HL-60 (cell line): ENCODE data around the gene GBP1.

Experiments
- DNase-seq, 2 experiments: peaks; one replicate each; pipeline ENCODE4 v3.0.0-alpha.2; 2010 to 2020; ENCODE audit warnings: low read depth in 1 of 2, low spot score in 1 of 2
- H3K27ac ChIP-seq: fragments of 250-450 bp; sonication (Bioruptor Pico); replicated peaks from 2 replicates; pipeline ENCODE4 v1.5.1; 2020; ENCODE audit warnings: mild to moderate bottlenecking, moderate library complexity
- H3K27me3 ChIP-seq: fragments of 250-450 bp; sonication (Bioruptor Pico); 2 replicates; pipeline ENCODE4 v1.5.1; 2021; ENCODE audit warnings: mild to moderate bottlenecking, moderate library complexity; ENCODE audit not compliant: insufficient read depth, poor library complexity, severe bottlenecking
- H3K4me3 ChIP-seq: replicated peaks from 2 replicates; pipeline ENCODE4 v1.5.1; 2011; ENCODE audit warnings: mild to moderate bottlenecking, control low read depth, low read length; ENCODE audit not compliant: insufficient read depth
- CTCF ChIP-seq: IDR thresholded peaks from one replicate; pipeline ENCODE4 v1.5.1; 2011; ENCODE audit warnings: low read length, control low read depth, inconsistent platforms; ENCODE audit not compliant: insufficient read depth
- GABPA ChIP-seq: IDR thresholded peaks from 2 replicates; pipeline ENCODE4 v1.6.1; 2012; ENCODE audit warnings: low read depth
- POLR2AphosphoS5 ChIP-seq: IDR thresholded peaks from 2 replicates; pipeline ENCODE4 v1.6.1; 2012; ENCODE audit warnings: low read depth
- REST ChIP-seq: IDR thresholded peaks from 2 replicates; pipeline ENCODE4 v1.6.1; 2012; ENCODE audit warnings: low read depth; ENCODE audit not compliant: insufficient replicate concordance
- SPI1 ChIP-seq: IDR thresholded peaks from 2 replicates; pipeline ENCODE4 v1.6.1; 2012; ENCODE audit warnings: low read depth, mild to moderate bottlenecking, borderline replicate concordance

Gene GBP1

GRCh38 chr1:89104687-89105086 lies 39.7 kb upstream of the GBP1 start:
- H3K27me3 ChIP-seq = peaks cover 3% of the 10 kb centered on the region
- TF ChIP-seq SPI1 = no peak
- no peak for TF ChIP-seq POLR2AphosphoS5
- no peak for TF ChIP-seq GABPA
- TF ChIP-seq CTCF = no peak
- TF ChIP-seq REST = no peak
- DNase-seq = no peak
- H3K27ac ChIP-seq = no peak overlapping the region
- no peak overlapping the region for H3K4me3 ChIP-seq

- H3K27ac ChIP-seq = no peak overlapping the region
- DNase-seq = no peak
- H3K27me3 ChIP-seq = peaks cover 3% of the 10 kb centered on the region
- no peak for TF ChIP-seq CTCF
- no peak for TF ChIP-seq GABPA
- no peak overlapping the region for H3K4me3 ChIP-seq
Measured at GRCh38 chr1:89104147-89104546, 39.1 kb upstream of the GBP1 start.

GRCh38 chr1:89102021-89102420 lies 37.0 kb upstream of the GBP1 start:
- Histone ChIP-seq H3K27ac (no peak overlapping the region), H3K27me3 (peaks cover 2% of the 10 kb centered on the region), H3K4me3 (no peak overlapping the region)
- no peak for DNase-seq
- TF ChIP-seq SPI1 (no peak), REST (no peak), POLR2AphosphoS5 (no peak), CTCF (no peak), GABPA (no peak)

GRCh38 chr1:89100412-89100811 lies 35.4 kb upstream of the GBP1 start:
- TF ChIP-seq SPI1 = no peak
- TF ChIP-seq CTCF = no peak
- no peak for TF ChIP-seq POLR2AphosphoS5
- TF ChIP-seq GABPA = no peak
- TF ChIP-seq REST = no peak
- H3K27me3 ChIP-seq = no peaks in the 10 kb centered on the region

More at GRCh38 chr1:89100412-89100811, 35.4 kb upstream of the GBP1 start:
- Histone ChIP-seq H3K4me3 (no peak overlapping the region), H3K27ac (no peak overlapping the region)
- no peak for DNase-seq
